KMS-11 (cell line): Measurements from ENCODE around the gene WFIKKN1.

Experiments
- H2AFZ ChIP-seq: fragments of 200-600 bp; sonication (generic); 2 replicates; pipeline ENCODE4 v1.6.1; 2016; ENCODE audit warnings: antibody characterized with exemption, mixed run types, low read depth
- H3K27ac ChIP-seq: fragments of 200-600 bp; sonication (generic); 2 replicates; pipeline ENCODE4 v1.6.1; 2016; ENCODE audit warnings: mild to moderate bottlenecking, mixed run types
- H3K27me3 ChIP-seq: fragments of 200-600 bp; sonication (generic); 2 replicates; pipeline ENCODE4 v1.6.1; 2017; ENCODE audit warnings: mild to moderate bottlenecking, low read depth, mixed run types, moderate library complexity; ENCODE audit not compliant: insufficient read depth
- H3K36me3 ChIP-seq: fragments of 200-600 bp; sonication (generic); 2 replicates; pipeline ENCODE4 v1.6.1; 2017; ENCODE audit warnings: mild to moderate bottlenecking, mixed run types; ENCODE audit not compliant: insufficient read depth
- H3K4me1 ChIP-seq: fragments of 200-600 bp; sonication (generic); 2 replicates; pipeline ENCODE4 v1.6.1; 2016; ENCODE audit warnings: mild to moderate bottlenecking, low read depth, mixed run types; ENCODE audit not compliant: poor library complexity, severe bottlenecking
- H3K4me2 ChIP-seq: fragments of 200-600 bp; sonication (generic); 2 replicates; pipeline ENCODE4 v1.7.0; 2016; ENCODE audit warnings: mild to moderate bottlenecking, mixed run types
- H3K4me3 ChIP-seq: fragments of 200-600 bp; sonication (generic); IDR thresholded peaks from 2 replicates; pipeline ENCODE4 v1.6.1; 2017; ENCODE audit warnings: low read depth, low read length, mixed read lengths; ENCODE audit not compliant: insufficient read depth
- H3K79me2 ChIP-seq: fragments of 200-600 bp; sonication (generic); 2 replicates; pipeline ENCODE4 v1.6.1; 2016; ENCODE audit warnings: low read depth, mixed run types; ENCODE audit not compliant: insufficient read depth
- H3K9ac ChIP-seq: fragments of 200-600 bp; sonication (generic); 2 replicates; pipeline ENCODE4 v1.6.1; 2016; ENCODE audit warnings: mild to moderate bottlenecking, mixed run types
- H4K20me1 ChIP-seq: fragments of 200-600 bp; sonication (generic); 2 replicates; pipeline ENCODE4 v1.6.1; 2016; ENCODE audit warnings: mild to moderate bottlenecking, mixed run types; ENCODE audit not compliant: insufficient read depth
- TF ChIP-seq, protein P1 (sequence below): fragments of 200-600 bp; sonication (generic); conservative IDR thresholded peaks from 2 replicates; pipeline ENCODE4 v1.6.1; 2017; ENCODE audit warnings: low read depth, mild to moderate bottlenecking, antibody characterized with exemption, low read length, moderate library complexity, mixed read lengths

The WFIKKN1 gene

DNA sequence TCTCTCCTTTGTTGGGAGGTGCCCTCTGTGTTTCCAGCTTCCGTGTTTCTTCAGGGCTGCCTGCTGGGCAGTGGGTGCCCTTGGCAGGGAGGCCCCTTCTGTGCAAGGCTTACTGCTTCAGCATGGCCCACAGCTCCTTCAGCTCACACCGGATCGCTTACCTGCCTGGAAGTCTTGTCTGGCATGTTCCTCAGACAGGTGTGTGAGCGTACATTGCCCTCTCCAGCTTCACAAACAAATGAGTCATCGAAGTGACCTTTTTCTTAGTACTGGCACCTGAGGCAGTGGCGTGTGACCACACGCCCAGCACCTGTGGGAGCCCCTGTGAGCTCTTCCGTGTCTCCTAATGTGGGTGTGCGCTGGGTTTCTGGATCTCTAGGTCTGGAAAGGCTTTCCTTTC lies 37.4 kb upstream of the WFIKKN1 start:
- Histone ChIP-seq H3K36me3 (no peaks in the 10 kb centered on the region), H2AFZ (no peak overlapping the region), H3K4me1 (peaks cover 7% of the 10 kb centered on the region), H3K9ac (no peak overlapping the region), H3K27ac (no peak overlapping the region), H4K20me1 (no peaks in the 10 kb centered on the region), H3K27me3 (no peaks in the 10 kb centered on the region), H3K4me3 (no peak overlapping the region), H3K4me2 (no peak overlapping the region), H3K79me2 (peaks cover 30% of the 10 kb centered on the region)
- TF ChIP-seq, protein P1, sequence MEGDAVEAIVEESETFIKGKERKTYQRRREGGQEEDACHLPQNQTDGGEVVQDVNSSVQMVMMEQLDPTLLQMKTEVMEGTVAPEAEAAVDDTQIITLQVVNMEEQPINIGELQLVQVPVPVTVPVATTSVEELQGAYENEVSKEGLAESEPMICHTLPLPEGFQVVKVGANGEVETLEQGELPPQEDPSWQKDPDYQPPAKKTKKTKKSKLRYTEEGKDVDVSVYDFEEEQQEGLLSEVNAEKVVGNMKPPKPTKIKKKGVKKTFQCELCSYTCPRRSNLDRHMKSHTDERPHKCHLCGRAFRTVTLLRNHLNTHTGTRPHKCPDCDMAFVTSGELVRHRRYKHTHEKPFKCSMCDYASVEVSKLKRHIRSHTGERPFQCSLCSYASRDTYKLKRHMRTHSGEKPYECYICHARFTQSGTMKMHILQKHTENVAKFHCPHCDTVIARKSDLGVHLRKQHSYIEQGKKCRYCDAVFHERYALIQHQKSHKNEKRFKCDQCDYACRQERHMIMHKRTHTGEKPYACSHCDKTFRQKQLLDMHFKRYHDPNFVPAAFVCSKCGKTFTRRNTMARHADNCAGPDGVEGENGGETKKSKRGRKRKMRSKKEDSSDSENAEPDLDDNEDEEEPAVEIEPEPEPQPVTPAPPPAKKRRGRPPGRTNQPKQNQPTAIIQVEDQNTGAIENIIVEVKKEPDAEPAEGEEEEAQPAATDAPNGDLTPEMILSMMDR, result no peak

- Histone ChIP-seq H2AFZ (no peak overlapping the region), H3K4me3 (no peak overlapping the region), H3K79me2 (peaks cover 30% of the 10 kb centered on the region), H4K20me1 (no peaks in the 10 kb centered on the region), H3K27me3 (no peaks in the 10 kb centered on the region), H3K4me2 (no peak overlapping the region), H3K27ac (no peak overlapping the region), H3K9ac (no peak overlapping the region), H3K36me3 (no peaks in the 10 kb centered on the region), H3K4me1 (peaks cover 7% of the 10 kb centered on the region)
- TF ChIP-seq, protein P1, result no peak
Observed at GRCh38 chr16:593807-594206, 37.0 kb upstream of the WFIKKN1 start.

DNA sequence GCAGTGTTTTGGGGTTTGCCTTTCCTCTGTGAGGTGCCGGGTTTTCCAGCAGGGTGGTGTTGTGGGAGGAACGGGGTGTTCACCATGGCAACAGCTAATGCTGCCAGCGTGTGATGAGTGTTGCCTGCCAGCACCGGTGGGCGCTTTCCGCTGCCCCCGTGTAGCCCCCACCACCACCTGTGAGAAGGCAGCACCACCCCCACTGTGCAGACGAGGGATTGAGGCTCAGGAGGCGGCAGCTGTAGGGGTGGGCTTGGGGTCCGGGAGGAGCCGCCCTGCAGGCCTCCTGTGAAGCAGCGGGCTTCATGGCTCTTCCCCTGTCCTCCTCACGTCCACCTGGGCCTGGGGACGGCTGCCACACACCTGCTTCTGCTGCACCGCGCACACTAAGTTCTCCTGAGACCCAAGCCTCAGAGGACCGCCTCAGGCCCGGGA lies 35.7 kb upstream of the WFIKKN1 start:
- TF ChIP-seq, protein P1, result no peak
- H3K27ac ChIP-seq, result no peak overlapping the region
- no peaks in the 10 kb centered on the region for H3K27me3 ChIP-seq
- H3K36me3 ChIP-seq, result no peaks in the 10 kb centered on the region
- H3K4me2 ChIP-seq, result no peak overlapping the region
- H3K9ac ChIP-seq, result no peak overlapping the region
- no peak overlapping the region for H3K4me3 ChIP-seq
- H4K20me1 ChIP-seq, result no peaks in the 10 kb centered on the region
- no peak overlapping the region for H2AFZ ChIP-seq
- peaks cover 30% of the 10 kb centered on the region for H3K79me2 ChIP-seq
- H3K4me1 ChIP-seq, result peaks cover 7% of the 10 kb centered on the region

- Histone ChIP-seq H3K4me2 (no peak overlapping the region), H3K27me3 (no peaks in the 10 kb centered on the region), H3K4me1 (peaks cover 3% of the 10 kb centered on the region), H2AFZ (no peak overlapping the region), H3K9ac (no peak overlapping the region), H3K79me2 (peaks cover 25% of the 10 kb centered on the region), H3K27ac (no peak overlapping the region), H4K20me1 (no peaks in the 10 kb centered on the region), H3K36me3 (no peaks in the 10 kb centered on the region), H3K4me3 (no peak overlapping the region)
- TF ChIP-seq, protein P1, result no peak
Observed at GRCh38 chr16:595942-596735, 34.6 kb upstream of the WFIKKN1 start.
